Forelimb muscle (tissue), 1 donor: ENCODE results near the gene LST1. TPM values are rescaled to one million over a fixed set of nuclear protein-coding genes. Genes with fewer than 3 reads are reported as not detected.

Source experiments
- DNase-seq: peaks from one replicate; pipeline ENCODE4 v3.0.0-alpha.2; 2013; ENCODE audit warnings: low read depth
- polyA plus RNA-seq: library from polyadenylated mRNA; unstranded; fragments of 120-200 nt; gene quantifications from one replicate; pipeline ENCODE4 v1.2.1, GENCODE V29; 2013; ENCODE audit not compliant: insufficient read length

Gene LST1
- polyA plus RNA-seq, 1 donor, result 7.4 TPM

DNA sequence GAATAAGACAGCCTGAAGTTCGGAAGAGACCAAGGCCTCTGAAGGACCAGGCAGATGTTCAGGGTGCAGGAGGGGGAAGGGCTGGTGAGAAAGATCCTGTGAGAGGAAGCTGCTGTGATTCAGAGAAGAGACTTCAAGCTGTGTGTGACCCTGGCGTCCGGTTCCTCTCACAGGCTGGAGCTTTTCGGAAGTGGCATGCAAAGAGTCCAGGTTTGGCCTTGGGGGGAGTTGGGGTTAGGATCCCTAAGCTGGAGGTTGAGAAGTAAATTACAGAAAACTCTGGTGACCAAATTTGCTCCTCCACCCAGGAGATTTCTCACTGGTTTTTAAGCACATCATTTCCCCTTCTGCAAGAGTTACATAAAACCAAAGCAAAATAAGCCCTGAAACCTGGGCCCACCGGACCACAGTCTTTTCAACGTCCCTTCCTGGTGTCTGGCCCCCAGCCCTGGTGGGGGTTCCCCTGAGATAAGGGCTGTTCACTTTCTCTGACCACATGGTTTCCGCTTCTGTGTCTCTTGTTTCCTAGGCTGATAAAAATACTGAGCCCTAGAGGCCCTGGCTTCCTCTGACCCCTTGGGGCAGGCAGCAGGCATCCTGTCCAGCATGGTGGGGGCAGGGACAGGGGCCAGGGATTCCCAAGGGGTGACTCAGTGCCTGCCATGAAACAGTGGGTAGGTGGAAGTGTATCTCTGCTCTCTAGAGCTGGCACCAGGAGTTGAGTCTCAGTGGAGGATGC lies 25.9 kb upstream of the LST1 start:
- DNase-seq, result no peak

DNA sequence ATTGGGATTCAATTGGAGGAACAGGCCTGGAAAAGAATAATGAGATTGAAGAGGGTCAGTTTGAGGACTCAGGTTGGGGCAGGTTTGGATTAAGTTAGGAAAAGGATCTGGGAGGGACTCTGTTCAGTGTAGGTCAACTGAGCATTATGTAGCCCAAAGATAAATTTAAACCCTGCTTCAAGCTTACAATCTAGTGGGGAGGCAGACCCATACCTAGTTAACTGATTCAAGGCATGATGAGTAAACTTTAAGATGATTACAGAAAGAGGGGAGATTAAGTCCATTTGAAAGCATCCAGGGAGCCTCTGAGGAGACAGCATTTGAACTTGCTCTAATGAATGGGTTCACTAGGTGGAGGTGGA lies 25.4 kb upstream of the LST1 start:
- no peak for DNase-seq

- DNase-seq, result no peak
These were observed 18.3 kb upstream of the LST1 start for GRCh38 chr6:31567531-31568370.

DNA sequence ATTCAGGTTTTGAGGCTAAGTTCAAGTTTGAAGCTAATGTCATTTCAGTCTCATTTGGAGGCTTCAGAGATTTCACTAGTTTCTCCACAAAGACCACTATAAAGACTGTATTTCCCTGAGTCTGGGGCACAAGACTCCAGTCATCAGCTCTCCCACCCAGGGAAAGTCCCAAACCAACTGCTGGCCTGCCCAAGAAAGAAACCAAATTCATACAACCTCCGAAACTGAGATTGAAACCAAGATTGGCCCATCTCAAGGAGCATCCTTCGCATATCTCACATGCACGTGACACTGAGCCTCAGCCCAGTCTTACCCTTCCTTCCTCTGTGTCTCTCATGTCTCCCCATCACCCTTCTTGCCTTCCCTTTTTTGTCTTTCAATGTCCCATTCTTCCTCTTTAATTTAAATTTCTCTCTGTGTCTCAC lies 17.5 kb upstream of the LST1 start:
- no peak for DNase-seq

DNA sequence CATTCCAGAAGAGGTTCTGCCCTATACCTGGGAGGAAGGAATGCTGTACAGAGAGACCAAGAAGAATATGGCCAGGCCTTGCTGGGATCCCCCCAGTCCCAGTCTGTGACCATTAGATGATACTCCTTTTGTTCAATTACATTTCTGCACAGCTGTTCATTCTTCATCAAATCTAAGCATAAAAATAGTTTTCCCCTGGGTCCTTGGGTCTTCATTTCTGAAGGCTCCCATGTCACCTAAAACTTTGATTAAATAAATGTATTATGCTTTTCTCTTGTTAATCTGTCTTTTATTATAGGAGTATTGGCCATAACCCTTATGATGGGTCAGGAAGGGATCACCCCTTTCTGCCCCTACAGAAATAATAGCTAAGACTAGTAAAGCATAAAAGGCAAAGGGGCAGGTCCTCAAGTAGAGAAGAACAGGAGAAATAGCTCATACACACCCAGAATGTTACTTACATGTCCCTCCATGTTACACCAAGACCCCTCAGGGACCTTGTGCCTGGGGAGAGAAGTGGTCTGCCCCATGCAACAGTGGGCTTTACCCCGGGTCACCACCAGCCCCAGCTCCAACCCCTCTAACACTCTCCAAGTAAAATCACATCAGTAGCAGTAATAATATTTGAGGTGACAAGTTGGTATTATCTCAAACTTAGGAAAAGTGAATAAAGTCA lies 16.1 kb upstream of the LST1 start:
- no peak for DNase-seq

DNA sequence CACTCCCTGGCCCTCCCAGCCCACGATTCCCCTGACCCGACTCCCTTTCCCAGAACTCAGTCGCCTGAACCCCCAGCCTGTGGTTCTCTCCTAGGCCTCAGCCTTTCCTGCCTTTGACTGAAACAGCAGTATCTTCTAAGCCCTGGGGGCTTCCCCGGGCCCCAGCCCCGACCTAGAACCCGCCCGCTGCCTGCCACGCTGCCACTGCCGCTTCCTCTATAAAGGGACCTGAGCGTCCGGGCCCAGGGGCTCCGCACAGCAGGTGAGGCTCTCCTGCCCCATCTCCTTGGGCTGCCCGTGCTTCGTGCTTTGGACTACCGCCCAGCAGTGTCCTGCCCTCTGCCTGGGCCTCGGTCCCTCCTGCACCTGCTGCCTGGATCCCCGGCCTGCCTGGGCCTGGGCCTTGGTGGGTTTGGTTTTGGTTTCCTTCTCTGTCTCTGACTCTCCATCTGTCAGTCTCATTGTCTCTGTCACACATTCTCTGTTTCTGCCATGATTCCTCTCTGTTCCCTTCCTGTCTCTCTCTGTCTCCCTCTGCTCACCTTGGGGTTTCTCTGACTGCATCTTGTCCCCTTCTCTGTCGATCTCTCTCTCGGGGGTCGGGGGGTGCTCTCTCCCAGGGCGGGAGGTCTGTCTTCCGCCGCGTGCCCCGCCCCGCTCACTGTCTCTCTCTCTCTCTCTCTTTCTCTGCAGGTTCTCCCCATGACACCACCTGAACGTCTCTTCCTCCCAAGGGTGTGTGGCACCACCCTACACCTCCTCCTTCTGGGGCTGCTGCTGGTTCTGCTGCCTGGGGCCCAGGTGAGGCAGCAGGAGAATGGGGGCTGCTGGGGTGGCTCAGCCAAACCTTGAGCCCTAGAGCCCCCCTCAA lies 13.8 kb upstream of the LST1 start, which contains the start of gene LTA:
TSS of gene LTA (plus strand) at position 249 of the 871 bp plus-strand sequence. CDS start at position 703, 454 bp downstream.
- no peak for DNase-seq

GRCh38 chr6:31573239-31574105 lies 12.6 kb upstream of the LST1 start:
- DNase-seq, result no peak

DNA sequence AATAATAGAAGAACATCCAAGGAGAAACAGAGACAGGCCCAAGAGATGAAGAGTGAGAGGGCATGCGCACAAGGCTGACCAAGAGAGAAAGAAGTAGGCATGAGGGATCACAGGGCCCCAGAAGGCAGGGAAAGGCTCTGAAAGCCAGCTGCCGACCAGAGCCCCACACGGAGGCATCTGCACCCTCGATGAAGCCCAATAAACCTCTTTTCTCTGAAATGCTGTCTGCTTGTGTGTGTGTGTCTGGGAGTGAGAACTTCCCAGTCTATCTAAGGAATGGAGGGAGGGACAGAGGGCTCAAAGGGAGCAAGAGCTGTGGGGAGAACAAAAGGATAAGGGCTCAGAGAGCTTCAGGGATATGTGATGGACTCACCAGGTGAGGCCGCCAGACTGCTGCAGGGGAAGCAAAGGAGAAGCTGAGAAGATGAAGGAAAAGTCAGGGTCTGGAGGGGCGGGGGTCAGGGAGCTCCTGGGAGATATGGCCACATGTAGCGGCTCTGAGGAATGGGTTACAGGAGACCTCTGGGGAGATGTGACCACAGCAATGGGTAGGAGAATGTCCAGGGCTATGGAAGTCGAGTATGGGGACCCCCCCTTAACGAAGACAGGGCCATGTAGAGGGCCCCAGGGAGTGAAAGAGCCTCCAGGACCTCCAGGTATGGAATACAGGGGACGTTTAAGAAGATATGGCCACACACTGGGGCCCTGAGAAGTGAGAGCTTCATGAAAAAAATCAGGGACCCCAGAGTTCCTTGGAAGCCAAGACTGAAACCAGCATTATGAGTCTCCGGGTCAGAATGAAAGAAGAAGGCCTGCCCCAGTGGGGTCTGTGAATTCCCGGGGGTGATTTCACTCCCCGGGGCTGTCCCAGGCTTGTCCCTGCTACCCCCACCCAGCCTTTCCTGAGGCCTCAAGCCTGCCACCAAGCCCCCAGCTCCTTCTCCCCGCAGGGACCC lies 11.7 kb upstream of the LST1 start:
- DNase-seq, result no peak

- no peak for DNase-seq
These were observed 10.7 kb upstream of the LST1 start, which contains the start of gene TNF for GRCh38 chr6:31575335-31575901. Gene TNF (plus strand): TSS chr6:31575565. CDS start chr6:31575742, 177 bp downstream.

- DNase-seq, result no peak
These were observed 10.0 kb upstream of the LST1 start for GRCh38 chr6:31575952-31576685.

GRCh38 chr6:31576897-31577578 lies 9.0 kb upstream of the LST1 start:
- no peak for DNase-seq

GRCh38 chr6:31577579-31577966 lies 8.5 kb upstream of the LST1 start:
- DNase-seq, result no peak

- no peak for DNase-seq
These were observed 7.6 kb upstream of the LST1 start for GRCh38 chr6:31578184-31579118.

GRCh38 chr6:31579119-31579505 lies 7.0 kb upstream of the LST1 start:
- DNase-seq, result no peak

GRCh38 chr6:31579546-31580437 lies 6.3 kb upstream of the LST1 start:
- DNase-seq, result no peak

- no peak for DNase-seq
These were observed 5.7 kb upstream of the LST1 start for GRCh38 chr6:31580438-31580740.
